Kidney (tissue), 14 donors: Measurements from ENCODE around the gene PARK7. TPM values are rescaled to one million over a fixed set of nuclear protein-coding genes. Genes with fewer than 3 reads are reported as not detected.

Experiments
- DNase-seq, 5 donors: peaks; one replicate each; pipeline ENCODE4 v3.0.0-alpha.2; 2013 to 2020
- FAIRE-seq: peaks from 2 replicates; lab custom pipeline; 2012; peaks lifted over from hg19 to GRCh38; lab: Jason Lieb, UNC
- H3K27ac ChIP-seq, 2 donors: one replicate each; pipeline ENCODE4 v1.7.0; 2013; ENCODE audit warnings: low read depth in 2 of 2, low read length in 2 of 2, inconsistent platforms in 1 of 2
- H3K27me3 ChIP-seq: one replicate; pipeline ENCODE4 v1.7.1; 2013; ENCODE audit warnings: low read length, inconsistent platforms; ENCODE audit not compliant: control insufficient read depth, insufficient read depth
- H3K36me3 ChIP-seq, 3 donors: one replicate each; pipeline versions ENCODE4 v1.7.0 to v1.7.1; 2013; ENCODE audit warnings: low read length in 3 of 3, control low read depth in 1 of 3, inconsistent platforms in 1 of 3; ENCODE audit not compliant: insufficient read depth in 3 of 3, control insufficient read depth in 2 of 3
- H3K4me1 ChIP-seq, 3 donors: one replicate each; pipeline versions ENCODE4 v1.7.0 to v1.7.1; 2013; ENCODE audit warnings: low read length in 3 of 3, inconsistent platforms in 1 of 3, low read depth in 1 of 3; ENCODE audit not compliant: control insufficient read depth in 2 of 3, insufficient read depth in 2 of 3
- H3K4me3 ChIP-seq, 3 donors: one replicate each; pipeline versions ENCODE4 v1.7.0 to v1.8.1; 2013; ENCODE audit warnings: low read length in 3 of 3, control low read depth in 1 of 3, inconsistent platforms in 1 of 3
- H3K9ac ChIP-seq, 3 donors: one replicate each; pipeline versions ENCODE4 v1.7.0 to v1.7.1; 2013; ENCODE audit warnings: low read length in 3 of 3, control low read depth in 1 of 3, inconsistent platforms in 1 of 3
- H3K9me3 ChIP-seq, 3 donors: one replicate each; pipeline versions ENCODE4 v1.7.0 to v1.7.1; 2013; ENCODE audit warnings: low read length in 3 of 3, control low read depth in 1 of 3, inconsistent platforms in 1 of 3; ENCODE audit not compliant: control insufficient read depth in 2 of 3, insufficient read depth in 1 of 3
- intact Hi-C: fragments of 100-400 bp; cut with DNase I; formaldehyde crosslinking; loops from one replicate; pipeline ENCODE4 v1.11.1; 2022
- polyA plus RNA-seq: library from polyadenylated mRNA; stranded (reverse); fragments of 350-450 nt; fragmentation: Illumina TruSeq; extraction: RNeasy Lipid Tissue Mini Kit (QIAGEN cat#74804); gene quantifications from one replicate; pipeline ENCODE4 v1.2.3, GENCODE V29; 2014; ENCODE audit warnings: low read depth, low replicate concordance; ENCODE audit not compliant: insufficient read depth
- total RNA-seq: library from RNA; stranded (reverse); fragmentation: NEBNext Ultra II Directional; extraction: Animal tissue kit (Norgen Biotek cat#: 25700); gene quantifications from one replicate; pipeline ENCODE4 v1.2.1, GENCODE V29; 2021
- TF ChIP-seq, protein P1 (sequence below): IDR thresholded peaks from 3 replicates; pipeline ENCODE4 v1.5.1; 2012; ENCODE audit warnings: mild to moderate bottlenecking, moderate library complexity, borderline replicate concordance; ENCODE audit not compliant: insufficient read depth; ENCODE audit errors: extremely low read depth
- donor health status: control.
- donor health status: control.
- donor health status: control.
- donor health status: control.
- donor health status: control.
- donor health status: DM: yes; HTN: yes; CAD: no.
- donor health status: Normal renal cell carcinoma (clear cell type).

The PARK7 gene
- total and polyA plus RNA-seq, 2 donors from 2014 or later = 239 to 481 TPM

DNA sequence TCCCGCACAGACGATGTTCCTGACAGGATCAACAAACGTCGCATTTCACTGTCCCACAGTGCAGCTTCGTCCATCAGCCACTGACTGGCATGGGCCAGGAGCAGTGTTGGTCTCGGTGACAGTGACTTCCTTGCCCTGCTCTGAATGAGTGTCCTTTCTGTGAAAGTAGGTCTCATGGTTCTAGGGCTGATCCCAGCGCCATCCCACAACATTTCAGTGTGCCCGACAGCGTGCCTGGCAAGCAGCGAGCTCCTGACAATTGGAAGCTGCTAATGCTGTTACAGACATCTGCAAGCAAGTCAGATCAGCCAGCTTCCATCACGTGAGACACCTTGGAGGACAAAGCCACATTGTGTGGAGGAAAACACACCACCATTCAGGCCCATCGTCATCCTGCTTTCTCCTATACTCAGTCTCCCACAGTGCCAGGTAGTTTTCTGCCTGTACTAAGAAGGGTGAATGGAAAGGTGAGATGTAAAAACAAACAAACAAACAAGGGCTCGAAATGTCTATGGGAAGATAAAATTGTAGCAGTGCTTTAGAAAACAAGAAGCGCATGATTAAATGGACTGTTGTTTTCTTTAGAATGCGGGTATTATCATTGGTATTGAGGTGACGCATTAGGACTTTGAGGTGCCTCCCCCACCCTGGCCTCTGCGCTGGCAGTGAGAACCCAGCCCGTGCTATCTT, 42.7 kb downstream of the PARK7 start:
- Histone ChIP-seq H3K9ac (no peak overlapping the region), H3K27me3 (no peaks in the 10 kb centered on the region), H3K4me3 (no peak overlapping the region), H3K27ac (peak overlapping the region; percentile 53 to 66), H3K36me3 (no peaks in the 10 kb centered on the region), H3K4me1 (peaks cover 0 to 12% (median 4%) of the 10 kb centered on the region in 3 donors), H3K9me3 (no peaks in the 10 kb centered on the region)
- no peak for DNase-seq
- FAIRE-seq = no peak
- TF ChIP-seq, protein P1, sequence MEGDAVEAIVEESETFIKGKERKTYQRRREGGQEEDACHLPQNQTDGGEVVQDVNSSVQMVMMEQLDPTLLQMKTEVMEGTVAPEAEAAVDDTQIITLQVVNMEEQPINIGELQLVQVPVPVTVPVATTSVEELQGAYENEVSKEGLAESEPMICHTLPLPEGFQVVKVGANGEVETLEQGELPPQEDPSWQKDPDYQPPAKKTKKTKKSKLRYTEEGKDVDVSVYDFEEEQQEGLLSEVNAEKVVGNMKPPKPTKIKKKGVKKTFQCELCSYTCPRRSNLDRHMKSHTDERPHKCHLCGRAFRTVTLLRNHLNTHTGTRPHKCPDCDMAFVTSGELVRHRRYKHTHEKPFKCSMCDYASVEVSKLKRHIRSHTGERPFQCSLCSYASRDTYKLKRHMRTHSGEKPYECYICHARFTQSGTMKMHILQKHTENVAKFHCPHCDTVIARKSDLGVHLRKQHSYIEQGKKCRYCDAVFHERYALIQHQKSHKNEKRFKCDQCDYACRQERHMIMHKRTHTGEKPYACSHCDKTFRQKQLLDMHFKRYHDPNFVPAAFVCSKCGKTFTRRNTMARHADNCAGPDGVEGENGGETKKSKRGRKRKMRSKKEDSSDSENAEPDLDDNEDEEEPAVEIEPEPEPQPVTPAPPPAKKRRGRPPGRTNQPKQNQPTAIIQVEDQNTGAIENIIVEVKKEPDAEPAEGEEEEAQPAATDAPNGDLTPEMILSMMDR = no peak
- intact Hi-C loops = no loop called here

DNA sequence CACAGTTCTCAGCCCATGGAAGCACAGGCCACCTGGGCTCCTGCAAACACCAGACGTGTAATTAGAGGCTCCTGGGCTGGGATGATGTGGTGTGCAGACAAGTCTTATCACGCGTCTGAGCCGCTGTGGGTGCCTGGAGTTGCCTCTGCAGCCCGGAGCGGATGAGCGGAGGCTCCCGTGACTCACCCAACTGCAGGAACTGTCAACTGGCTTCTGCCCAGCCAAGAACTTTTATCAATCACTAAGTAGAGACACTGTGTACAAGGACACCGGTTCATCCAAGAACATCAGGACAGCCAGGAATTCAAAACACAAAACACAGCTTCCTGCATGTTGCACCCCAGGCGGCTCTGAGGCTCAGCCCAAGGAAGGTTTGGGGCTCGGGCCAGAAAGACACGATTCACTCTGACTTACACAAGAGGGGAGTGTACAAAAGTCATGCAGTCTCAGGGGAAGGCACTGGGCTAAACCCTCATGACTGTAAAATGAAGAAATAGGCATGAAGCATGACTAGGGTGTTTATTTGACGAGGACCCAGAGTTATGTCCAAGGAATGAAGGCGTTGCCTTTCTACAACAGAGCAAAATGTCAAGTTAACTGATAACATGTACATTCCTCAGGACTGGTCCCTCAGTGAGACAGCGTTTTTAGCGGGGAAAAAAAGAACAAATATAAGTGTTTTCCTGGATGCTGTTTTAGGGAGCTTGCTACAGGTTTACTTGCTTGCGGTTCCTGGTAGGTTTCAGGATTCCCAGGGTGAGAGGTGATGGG, 43.5 kb downstream of the PARK7 start:
- peaks cover 0 to 12% (median 4%) of the 10 kb centered on the region in 3 donors for H3K4me1 ChIP-seq
- H3K27ac ChIP-seq = peak overlapping the region; percentile 53 to 66
- no peak overlapping the region for H3K9ac ChIP-seq
- no peaks in the 10 kb centered on the region for H3K9me3 ChIP-seq
- TF ChIP-seq, protein P1 = no peak
- peak in 3 of 5 donors; percentile 42 to 94 (median 56) for DNase-seq
- peaks cover 0 to 6% (median 2%) of the 10 kb centered on the region in 3 donors for H3K36me3 ChIP-seq
- no peaks in the 10 kb centered on the region for H3K27me3 ChIP-seq
- intact Hi-C loops = no loop called here
- no peak overlapping the region for H3K4me3 ChIP-seq
- no peak for FAIRE-seq

DNA sequence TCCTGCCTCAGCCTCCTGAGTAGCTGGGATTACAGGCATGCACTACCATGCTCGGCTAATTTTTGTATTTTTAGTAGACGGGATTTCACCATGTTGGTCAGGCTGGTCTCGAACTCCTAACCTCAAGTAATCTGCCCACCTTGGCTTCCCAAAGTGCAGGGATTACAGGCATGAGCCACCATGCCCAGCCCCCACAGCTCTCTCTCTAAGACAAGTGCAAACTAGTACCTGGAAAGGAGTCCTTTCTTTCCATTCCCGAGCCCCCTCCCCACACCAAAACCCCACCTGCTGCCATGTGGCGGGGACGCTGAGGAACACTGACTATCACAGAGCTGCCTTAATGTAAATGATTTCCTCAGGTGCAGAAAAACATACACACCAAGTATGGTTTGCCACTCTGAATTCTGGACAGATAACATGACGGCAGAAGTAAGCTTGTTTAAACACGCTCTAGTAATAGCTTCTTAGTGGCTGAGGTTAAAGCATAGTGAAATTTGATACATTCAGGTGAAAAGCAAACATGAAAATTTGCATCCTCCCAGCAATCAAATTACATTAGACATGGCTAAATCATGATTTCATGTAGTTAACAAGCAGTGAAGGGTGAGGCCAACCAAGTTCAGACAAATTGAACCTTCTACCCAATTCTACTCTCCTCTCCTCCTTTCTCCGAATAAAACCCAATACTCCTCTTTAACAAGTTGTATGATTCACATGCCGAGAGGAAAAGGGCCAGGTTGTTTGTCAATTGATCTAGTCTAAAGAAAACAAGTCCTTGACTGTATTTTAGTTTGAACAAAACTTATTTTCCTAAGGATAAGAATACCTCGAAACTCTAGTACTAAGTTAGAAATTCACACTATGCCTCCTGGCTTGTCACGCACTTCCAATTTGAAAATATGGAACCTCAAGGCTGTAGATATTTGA, 44.8 kb downstream of the PARK7 start:
- no peak overlapping the region for H3K9ac ChIP-seq
- peaks cover 0 to 12% (median 4%) of the 10 kb centered on the region in 3 donors for H3K4me1 ChIP-seq
- H3K27me3 ChIP-seq = no peaks in the 10 kb centered on the region
- H3K27ac ChIP-seq = no peak overlapping the region
- FAIRE-seq (no peak), DNase-seq (peak in 2 of 5 donors; percentile 68 to 70)
- TF ChIP-seq, protein P1 = no peak
- no peaks in the 10 kb centered on the region for H3K9me3 ChIP-seq
- intact Hi-C loops = no loop called here
- H3K36me3 ChIP-seq = peaks cover 0 to 19% (median 8%) of the 10 kb centered on the region in 3 donors
- H3K4me3 ChIP-seq = no peak overlapping the region
